Measurements from ENCODE around the gene DBNL.

DBNL gene

GRCh38 chr7:44071726-44072363 is 27.3 kb downstream of the DBNL start:
- Histone ChIP-seq H4K8ac (ENCODE audit: low read depth, low read length) (no peak overlapping the region), H3K18ac (ENCODE audit: low read length) (no peak overlapping the region), H2BK120ac (ENCODE audit: low read depth, low read length) (no peak overlapping the region), H3K27me3 (ENCODE audit: insufficient read depth, low read length, poor library complexity) (no peaks in the 10 kb centered on the region), H4K5ac (ENCODE audit: low read length) (no peak overlapping the region), H3K79me2 (ENCODE audit: control insufficient read depth, insufficient read depth, low read length) (no peaks in the 10 kb centered on the region), H3K79me1 (ENCODE audit: low read length) (no peaks in the 10 kb centered on the region), H3K4me3 (ENCODE audit: low read length) (no peak overlapping the region), H3K56ac (ENCODE audit: low read length) (no peak overlapping the region), H3K27ac (ENCODE audit: low read depth, low read length) (no peak overlapping the region), H3K4me2 (ENCODE audit: low read length) (no peak overlapping the region), H3K4ac (ENCODE audit: low read depth, low read length) (no peak overlapping the region), H2AK5ac (ENCODE audit: low read length) (no peak overlapping the region), H3K9ac (ENCODE audit: low read length) (no peak overlapping the region), H2BK5ac (ENCODE audit: low read length) (no peak overlapping the region), H3K23ac (ENCODE audit: low read length) (no peak overlapping the region), H3K36me3 (ENCODE audit: control insufficient read depth, insufficient read depth, low read length) (no peaks in the 10 kb centered on the region), H2BK15ac (replicated peaks; ENCODE audit: low read depth) (no peak overlapping the region), H3K4me1 (ENCODE audit: control insufficient read depth, low read depth, low read length) (no peaks in the 10 kb centered on the region)
- DNase-seq = no peak
- no CpG with 5 or more reads among the region's 9 CpGs for WGBS (ENCODE audit: extremely low coverage, insufficient coverage, low lambda C conversion rate)

- no peak overlapping the region for H3K56ac ChIP-seq (ENCODE audit: low read length)
- H2BK120ac ChIP-seq (ENCODE audit: low read depth, low read length) = no peak overlapping the region
- no peak overlapping the region for H3K4ac ChIP-seq (ENCODE audit: low read depth, low read length)
- H3K79me1 ChIP-seq (ENCODE audit: low read length) = no peaks in the 10 kb centered on the region
- H3K9ac ChIP-seq (ENCODE audit: low read length) = no peak overlapping the region
- H2BK5ac ChIP-seq (ENCODE audit: low read length) = no peak overlapping the region
- no peaks in the 10 kb centered on the region for H3K27me3 ChIP-seq (ENCODE audit: insufficient read depth, low read length, poor library complexity)
- H3K4me2 ChIP-seq (ENCODE audit: low read length) = no peak overlapping the region
- no peak overlapping the region for H3K23ac ChIP-seq (ENCODE audit: low read length)
- no peak overlapping the region for H3K18ac ChIP-seq (ENCODE audit: low read length)
- H3K79me2 ChIP-seq (ENCODE audit: control insufficient read depth, insufficient read depth, low read length) = no peaks in the 10 kb centered on the region
- no peaks in the 10 kb centered on the region for H3K4me1 ChIP-seq (ENCODE audit: control insufficient read depth, low read depth, low read length)
- H3K4me3 ChIP-seq (ENCODE audit: low read length) = no peak overlapping the region
- DNase-seq = peak; percentile 83
- H2AK5ac ChIP-seq (ENCODE audit: low read length) = no peak overlapping the region
- H3K27ac ChIP-seq (ENCODE audit: low read depth, low read length) = no peak overlapping the region
- H4K5ac ChIP-seq (ENCODE audit: low read length) = no peak overlapping the region
- WGBS (ENCODE audit: extremely low coverage, insufficient coverage, low lambda C conversion rate) = no CpG with 5 or more reads among the region's 12 CpGs
- no peak overlapping the region for H4K8ac ChIP-seq (ENCODE audit: low read depth, low read length)
- no peaks in the 10 kb centered on the region for H3K36me3 ChIP-seq (ENCODE audit: control insufficient read depth, insufficient read depth, low read length)
- H2BK15ac ChIP-seq (replicated peaks; ENCODE audit: low read depth) = no peak overlapping the region
These were observed 28.1 kb downstream of the DBNL start for GRCh38 chr7:44072364-44073231.

GRCh38 chr7:44073664-44074348 is 29.3 kb downstream of the DBNL start:
- no peak overlapping the region for H2BK15ac ChIP-seq (replicated peaks; ENCODE audit: low read depth)
- no peak overlapping the region for H3K27ac ChIP-seq (ENCODE audit: low read depth, low read length)
- H3K18ac ChIP-seq (ENCODE audit: low read length) = no peak overlapping the region
- H3K79me1 ChIP-seq (ENCODE audit: low read length) = no peaks in the 10 kb centered on the region
- H3K36me3 ChIP-seq (ENCODE audit: control insufficient read depth, insufficient read depth, low read length) = peaks cover 3% of the 10 kb centered on the region
- no peak overlapping the region for H3K23ac ChIP-seq (ENCODE audit: low read length)
- H3K4me1 ChIP-seq (ENCODE audit: control insufficient read depth, low read depth, low read length) = no peaks in the 10 kb centered on the region
- no peak overlapping the region for H4K8ac ChIP-seq (ENCODE audit: low read depth, low read length)
- H3K4me2 ChIP-seq (ENCODE audit: low read length) = no peak overlapping the region
- no CpG with 5 or more reads among the region's 26 CpGs for WGBS (ENCODE audit: extremely low coverage, insufficient coverage, low lambda C conversion rate)
- H3K9ac ChIP-seq (ENCODE audit: low read length) = no peak overlapping the region
- no peak overlapping the region for H4K5ac ChIP-seq (ENCODE audit: low read length)
- no peaks in the 10 kb centered on the region for H3K27me3 ChIP-seq (ENCODE audit: insufficient read depth, low read length, poor library complexity)
- H2BK120ac ChIP-seq (ENCODE audit: low read depth, low read length) = no peak overlapping the region
- DNase-seq = peak; percentile 68
- H3K56ac ChIP-seq (ENCODE audit: low read length) = no peak overlapping the region
- H2AK5ac ChIP-seq (ENCODE audit: low read length) = no peak overlapping the region
- no peak overlapping the region for H2BK5ac ChIP-seq (ENCODE audit: low read length)
- no peak overlapping the region for H3K4ac ChIP-seq (ENCODE audit: low read depth, low read length)
- no peaks in the 10 kb centered on the region for H3K79me2 ChIP-seq (ENCODE audit: control insufficient read depth, insufficient read depth, low read length)
- no peak overlapping the region for H3K4me3 ChIP-seq (ENCODE audit: low read length)

DNA sequence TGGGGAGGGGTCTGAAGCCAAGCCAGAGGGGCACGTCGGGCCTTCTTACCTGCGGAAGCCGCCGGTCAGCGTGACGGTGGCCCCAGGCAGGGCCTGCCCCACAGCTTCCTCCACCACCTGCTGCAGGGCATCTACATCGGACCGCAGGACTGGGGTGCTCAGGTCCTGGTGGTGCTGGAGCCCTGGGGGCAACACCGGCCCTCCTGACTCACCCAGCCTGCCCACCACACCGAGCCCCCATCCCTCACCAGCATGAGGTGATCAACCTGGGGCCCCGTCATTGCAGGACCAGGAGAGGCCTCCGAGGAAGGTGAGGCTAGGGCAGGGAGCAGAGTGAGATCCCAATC is 29.8 kb downstream of the DBNL start:
- Histone ChIP-seq H2AK5ac (ENCODE audit: low read length) (no peak overlapping the region), H3K79me1 (ENCODE audit: low read length) (no peaks in the 10 kb centered on the region), H3K4me3 (ENCODE audit: low read length) (no peak overlapping the region), H2BK15ac (replicated peaks; ENCODE audit: low read depth) (no peak overlapping the region), H3K27me3 (ENCODE audit: insufficient read depth, low read length, poor library complexity) (no peaks in the 10 kb centered on the region), H4K8ac (ENCODE audit: low read depth, low read length) (no peak overlapping the region), H3K79me2 (ENCODE audit: control insufficient read depth, insufficient read depth, low read length) (no peaks in the 10 kb centered on the region), H4K5ac (ENCODE audit: low read length) (no peak overlapping the region), H3K18ac (ENCODE audit: low read length) (no peak overlapping the region), H3K36me3 (ENCODE audit: control insufficient read depth, insufficient read depth, low read length) (peaks cover 3% of the 10 kb centered on the region), H2BK120ac (ENCODE audit: low read depth, low read length) (no peak overlapping the region), H3K9ac (ENCODE audit: low read length) (no peak overlapping the region), H3K23ac (ENCODE audit: low read length) (no peak overlapping the region), H3K56ac (ENCODE audit: low read length) (no peak overlapping the region), H3K4me2 (ENCODE audit: low read length) (no peak overlapping the region), H2BK5ac (ENCODE audit: low read length) (no peak overlapping the region), H3K4me1 (ENCODE audit: control insufficient read depth, low read depth, low read length) (no peaks in the 10 kb centered on the region), H3K27ac (ENCODE audit: low read depth, low read length) (no peak overlapping the region), H3K4ac (ENCODE audit: low read depth, low read length) (no peak overlapping the region)
- no CpG with 5 or more reads among the region's 13 CpGs for WGBS (ENCODE audit: extremely low coverage, insufficient coverage, low lambda C conversion rate)
- no peak for DNase-seq

DNA sequence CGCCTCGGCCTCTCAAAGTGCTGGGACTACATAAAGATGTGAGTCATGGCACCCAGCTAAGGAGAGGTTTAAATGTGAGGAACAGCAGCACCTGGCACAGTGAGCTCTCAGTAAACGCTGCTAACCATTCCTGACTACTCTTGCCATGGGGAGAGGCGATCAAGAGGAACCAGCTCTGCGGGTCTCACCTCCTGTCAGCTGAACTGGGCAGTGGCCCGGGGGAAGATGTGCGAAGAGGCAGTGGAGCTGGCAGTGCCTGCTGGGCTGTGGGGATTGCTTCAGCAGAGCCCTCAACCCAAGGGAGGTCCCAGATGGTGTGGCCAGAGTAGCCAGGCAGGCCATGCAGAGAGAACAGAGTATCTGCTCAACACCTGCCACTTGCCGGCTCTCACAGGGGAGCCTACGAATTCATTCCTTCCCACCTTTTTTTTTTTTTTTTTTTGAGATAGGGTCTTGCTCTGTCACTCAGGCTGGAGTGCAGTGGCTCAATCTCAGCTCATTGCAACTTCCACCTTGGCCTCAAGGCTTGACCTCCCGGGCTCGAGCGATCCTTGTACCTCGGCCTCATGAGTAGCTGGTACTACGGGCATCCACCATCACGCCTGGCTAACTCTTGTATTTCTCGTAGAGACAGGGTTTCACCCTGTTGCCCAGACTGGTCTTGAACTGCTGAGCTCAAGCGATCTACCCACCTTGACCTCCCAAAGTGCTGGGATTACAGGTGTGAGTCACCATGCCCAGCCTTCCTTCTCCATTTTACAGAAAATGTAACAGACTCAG is 31.0 kb downstream of the DBNL start:
- H2BK5ac ChIP-seq (ENCODE audit: low read length) = no peak overlapping the region
- no peak overlapping the region for H3K4ac ChIP-seq (ENCODE audit: low read depth, low read length)
- no peak overlapping the region for H2BK15ac ChIP-seq (replicated peaks; ENCODE audit: low read depth)
- H3K79me2 ChIP-seq (ENCODE audit: control insufficient read depth, insufficient read depth, low read length) = no peaks in the 10 kb centered on the region
- H3K9ac ChIP-seq (ENCODE audit: low read length) = no peak overlapping the region
- no peaks in the 10 kb centered on the region for H3K4me1 ChIP-seq (ENCODE audit: control insufficient read depth, low read depth, low read length)
- peaks cover 3% of the 10 kb centered on the region for H3K36me3 ChIP-seq (ENCODE audit: control insufficient read depth, insufficient read depth, low read length)
- H3K4me2 ChIP-seq (ENCODE audit: low read length) = no peak overlapping the region
- H3K4me3 ChIP-seq (ENCODE audit: low read length) = no peak overlapping the region
- H3K56ac ChIP-seq (ENCODE audit: low read length) = no peak overlapping the region
- no CpG with 5 or more reads among the region's 17 CpGs for WGBS (ENCODE audit: extremely low coverage, insufficient coverage, low lambda C conversion rate)
- H4K8ac ChIP-seq (ENCODE audit: low read depth, low read length) = no peak overlapping the region
- no peak overlapping the region for H3K18ac ChIP-seq (ENCODE audit: low read length)
- no peak overlapping the region for H2BK120ac ChIP-seq (ENCODE audit: low read depth, low read length)
- H3K27me3 ChIP-seq (ENCODE audit: insufficient read depth, low read length, poor library complexity) = no peaks in the 10 kb centered on the region
- H3K27ac ChIP-seq (ENCODE audit: low read depth, low read length) = no peak overlapping the region
- H3K79me1 ChIP-seq (ENCODE audit: low read length) = no peaks in the 10 kb centered on the region
- H3K23ac ChIP-seq (ENCODE audit: low read length) = no peak overlapping the region
- no peak overlapping the region for H2AK5ac ChIP-seq (ENCODE audit: low read length)
- no peak for DNase-seq
- H4K5ac ChIP-seq (ENCODE audit: low read length) = no peak overlapping the region
